HG03571 (cell line): Measurements from ENCODE around the gene ATL2.

Experiments used
- ATAC-seq: cut with Tn5 transposase; IDR thresholded peaks from one replicate; pipeline ENCODE4 v1.9.1; 2021; ENCODE audit not compliant: unreplicated experiment

The ATL2 gene

GRCh38 chr2:38255211-38255610 is 121.9 kb downstream of the ATL2 start:
- ATAC-seq: no peak

- no peak for ATAC-seq
Measured at GRCh38 chr2:38254796-38255195, 122.3 kb downstream of the ATL2 start.

GRCh38 chr2:38251940-38252339 is 125.1 kb downstream of the ATL2 start:
- no peak for ATAC-seq

- ATAC-seq: no peak
Measured at GRCh38 chr2:38248707-38249106, 128.4 kb downstream of the ATL2 start.

- ATAC-seq: no peak
Measured at GRCh38 chr2:38248255-38248654, 128.8 kb downstream of the ATL2 start.

GRCh38 chr2:38246105-38246504 is 131.0 kb downstream of the ATL2 start:
- no peak for ATAC-seq

GRCh38 chr2:38245114-38245641 is 131.9 kb downstream of the ATL2 start:
- no peak for ATAC-seq

- no peak for ATAC-seq
Measured at GRCh38 chr2:38244301-38244700, 132.8 kb downstream of the ATL2 start.
